H1 (cell line): ENCODE data around the gene SH3PXD2A. TPM values are rescaled to one million over a fixed set of nuclear protein-coding genes. Genes with fewer than 3 reads are reported as not detected.

Experiments
- CBX8 ChIP-seq: fragments of 300-800, 300-1000 bp; sonication (generic); IDR thresholded peaks from 2 replicates; pipeline ENCODE4 v1.7.1; 2016; ENCODE audit warnings: low read depth, low read length, borderline replicate concordance
- CHD1 ChIP-seq: IDR thresholded peaks from 2 replicates; pipeline ENCODE4 v1.6.1; 2012; ENCODE audit warnings: low read depth, low read length, improper control_type of control experiment
- CHD7 ChIP-seq: fragments of 300-600 bp; sonication (generic); IDR thresholded peaks from 2 replicates; pipeline ENCODE4 v1.7.1; 2012; ENCODE audit warnings: low read length, moderate library complexity, mild to moderate bottlenecking, inconsistent platforms; ENCODE audit not compliant: insufficient replicate concordance
- EZH2 ChIP-seq: fragments of 200-600 bp; sonication (generic); IDR thresholded peaks from 2 replicates; pipeline ENCODE4 v1.7.1; 2012; ENCODE audit warnings: low read depth, mild to moderate bottlenecking, moderate library complexity, low read length, inconsistent platforms; ENCODE audit not compliant: severe bottlenecking
- HDAC6 ChIP-seq: IDR thresholded peaks from one replicate; pipeline ENCODE4 v1.7.1; 2012; ENCODE audit warnings: low read depth, mild to moderate bottlenecking, inconsistent platforms, low read length, moderate library complexity
- JUN ChIP-seq: IDR thresholded peaks from 2 replicates; pipeline ENCODE4 v1.6.1; 2011; ENCODE audit warnings: low read depth, mild to moderate bottlenecking, improper control_type of control experiment, low read length
- KDM1A ChIP-seq: fragments of 200-600, 300-600 bp; sonication (generic); IDR thresholded peaks from 2 replicates; pipeline ENCODE4 v1.7.1; 2016; ENCODE audit warnings: mild to moderate bottlenecking, low read length, borderline replicate concordance
- POLR2A ChIP-seq, 2 experiments: IDR thresholded peaks; 1 replicate in 1 of 2; 2 replicates in 1 of 2; pipeline ENCODE4 v1.6.1; 2011; ENCODE audit warnings: low read depth in 2 of 2, low read length in 2 of 2, mild to moderate bottlenecking in 2 of 2; ENCODE audit errors: control extremely low read depth in 1 of 2
- POLR2AphosphoS5 ChIP-seq: IDR thresholded peaks from 2 replicates; pipeline ENCODE4 v1.6.1; 2011; ENCODE audit warnings: low read depth, low read length
- POU5F1 ChIP-seq: IDR thresholded peaks from 2 replicates; pipeline ENCODE4 v1.6.1; 2011; ENCODE audit warnings: low read depth, mild to moderate bottlenecking, low read length, moderate library complexity
- SIRT6 ChIP-seq: IDR thresholded peaks from one replicate; pipeline ENCODE4 v1.7.1; 2012; ENCODE audit warnings: low read length, inconsistent platforms
- TCF12 ChIP-seq: IDR thresholded peaks from 2 replicates; pipeline ENCODE4 v1.6.1; 2011; ENCODE audit warnings: low read depth, mild to moderate bottlenecking, low read length
- polyA plus RNA-seq, 7 experiments: library from polyadenylated mRNA; depleted of rRNA in 3 of 7; stranded (reverse) in 5 of 7; unstranded in 2 of 7; fragments of >200 nt in 5 of 7; fragments of 200-250 nt in 2 of 7; gene quantifications; 1 replicate in 5 of 7; 2 replicates in 1 of 7; 4 replicates in 1 of 7; pipeline versions ENCODE4 v1.2.1 to v1.2.3, GENCODE V29; 2011 to 2013; ENCODE audit warnings: missing spikeins in 2 of 7, mixed read lengths in 2 of 7
- total RNA-seq: library from RNA; stranded (reverse); fragmentation: NEBNext Ultra II Directional; extraction: Animal tissue kit (Norgen Biotek cat#: 25700); gene quantifications from 2 replicates; pipeline ENCODE4 v1.2.1, GENCODE V29; 2021

The SH3PXD2A gene
- total and polyA plus RNA-seq, 2 of the 8 experiments (the other 6 are each of a cell fraction or from before 2014, with no cell fraction given): 5.4 to 16.3 TPM

- no peak for TF ChIP-seq CHD7
- no peak for TF ChIP-seq HDAC6
- TF ChIP-seq POLR2A (IDR thresholded peaks at IDR 0.05; ENCODE audit: control extremely low read depth in 1 of 2, low read depth in 2 of 2, low read length in 2 of 2): no peak
- TF ChIP-seq CHD1: no peak
- no peak for TF ChIP-seq KDM1A
- no peak for TF ChIP-seq TCF12
- TF ChIP-seq POU5F1: no peak
- no peak for TF ChIP-seq EZH2
- TF ChIP-seq CBX8: no peak
- no peak for TF ChIP-seq SIRT6
- TF ChIP-seq JUN: no peak
- no peak for TF ChIP-seq POLR2AphosphoS5
These were observed 203.4 kb downstream of the SH3PXD2A start (continued) for GRCh38 chr10:103651783-103652476.
